Measurements from ENCODE around the gene SIPA1L3. TPM values are rescaled to one million over a fixed set of nuclear protein-coding genes. Genes with fewer than 3 reads are reported as not detected.

The SIPA1L3 gene
- polyA plus RNA-seq, 1 donor from 2014 or later, result 2.8 TPM

GRCh38 chr19:38135150-38135998, 228.4 kb downstream of the SIPA1L3 start:
- Histone ChIP-seq H3K36me3 (ENCODE audit: insufficient read depth, low read length) (no peaks in the 10 kb centered on the region), H3F3A (ENCODE audit: insufficient read depth, low read length, poor library complexity, severe bottlenecking) (no peaks in the 10 kb centered on the region), H2AFZ (ENCODE audit: low read depth, low read length) (no peak overlapping the region), H3K4me2 (ENCODE audit: low read length) (no peak overlapping the region), H3K27me3 (ENCODE audit: insufficient read depth, low read depth, low read length) (no peaks in the 10 kb centered on the region), H3K9ac (ENCODE audit: low read length) (no peak overlapping the region), H4K20me1 (ENCODE audit: insufficient read depth) (no peaks in the 10 kb centered on the region), H3K4me3 (ENCODE audit: low read length) (no peak overlapping the region), H3K9me2 (ENCODE audit: insufficient read depth, low read length) (no peaks in the 10 kb centered on the region), H3K79me2 (replicated peaks; ENCODE audit: insufficient read depth, low read length) (no peaks in the 10 kb centered on the region), H3K9me3 (ENCODE audit: low read length) (no peaks in the 10 kb centered on the region), H3K27ac (ENCODE audit: low read length) (no peak overlapping the region)
- TF ChIP-seq TAF1 (IDR thresholded peaks at IDR 0.05; ENCODE audit: low read depth), result no peak
- TF ChIP-seq REST (IDR thresholded peaks at IDR 0.05; ENCODE audit: borderline replicate concordance), result no peak
- TF ChIP-seq EP300 (conservative IDR thresholded peaks at IDR 0.05; ENCODE audit: poor library complexity, severe bottlenecking), result no peak
- TF ChIP-seq MXI1 (conservative IDR thresholded peaks at IDR 0.05; ENCODE audit: poor library complexity, severe bottlenecking), result no peak
- TF ChIP-seq SMC3 (conservative IDR thresholded peaks at IDR 0.05; ENCODE audit: poor library complexity), result no peak
- TF ChIP-seq RAD21 (conservative IDR thresholded peaks at IDR 0.05), result no peak
- no peak for TF ChIP-seq CTCF (IDR thresholded peaks at IDR 0.05; ENCODE audit: poor library complexity, severe bottlenecking)
- TF ChIP-seq POLR2AphosphoS5 (IDR thresholded peaks at IDR 0.05), result no peak
- no peak for TF ChIP-seq EZH2 (IDR thresholded peaks at IDR 0.05; ENCODE audit: borderline replicate concordance, insufficient read depth, low read length, poor library complexity, severe bottlenecking)

GRCh38 chr19:38139122-38139521, 232.1 kb downstream of the SIPA1L3 start:
- no peak overlapping the region for H3K27ac ChIP-seq (ENCODE audit: low read length)
- no peaks in the 10 kb centered on the region for H3F3A ChIP-seq (ENCODE audit: insufficient read depth, low read length, poor library complexity, severe bottlenecking)
- H3K4me3 ChIP-seq (ENCODE audit: low read length), result no peak overlapping the region
- H3K9ac ChIP-seq (ENCODE audit: low read length), result no peak overlapping the region
- H3K9me3 ChIP-seq (ENCODE audit: low read length), result no peaks in the 10 kb centered on the region
- no peaks in the 10 kb centered on the region for H3K9me2 ChIP-seq (ENCODE audit: insufficient read depth, low read length)
- H3K79me2 ChIP-seq (replicated peaks; ENCODE audit: insufficient read depth, low read length), result no peaks in the 10 kb centered on the region
- TF ChIP-seq SMC3 (conservative IDR thresholded peaks at IDR 0.05; ENCODE audit: poor library complexity), result no peak
- TF ChIP-seq MXI1 (conservative IDR thresholded peaks at IDR 0.05; ENCODE audit: poor library complexity, severe bottlenecking), result no peak
- no peak for TF ChIP-seq EP300 (conservative IDR thresholded peaks at IDR 0.05; ENCODE audit: poor library complexity, severe bottlenecking)
- no peak for TF ChIP-seq REST (IDR thresholded peaks at IDR 0.05; ENCODE audit: borderline replicate concordance)
- TF ChIP-seq RAD21 (conservative IDR thresholded peaks at IDR 0.05), result no peak
- no peak for TF ChIP-seq TAF1 (IDR thresholded peaks at IDR 0.05; ENCODE audit: low read depth)
- no peak for TF ChIP-seq CTCF (IDR thresholded peaks at IDR 0.05; ENCODE audit: poor library complexity, severe bottlenecking)
- TF ChIP-seq POLR2AphosphoS5 (IDR thresholded peaks at IDR 0.05), result no peak
- TF ChIP-seq EZH2 (IDR thresholded peaks at IDR 0.05; ENCODE audit: borderline replicate concordance, insufficient read depth, low read length, poor library complexity, severe bottlenecking), result no peak
- H3K4me2 ChIP-seq (ENCODE audit: low read length), result no peak overlapping the region
- no peak overlapping the region for H2AFZ ChIP-seq (ENCODE audit: low read depth, low read length)
- H3K36me3 ChIP-seq (ENCODE audit: insufficient read depth, low read length), result no peaks in the 10 kb centered on the region
- no peaks in the 10 kb centered on the region for H4K20me1 ChIP-seq (ENCODE audit: insufficient read depth)
- H3K27me3 ChIP-seq (ENCODE audit: insufficient read depth, low read depth, low read length), result no peaks in the 10 kb centered on the region

Measured in neural cell (in vitro differentiated cells).